Measurements from ENCODE around the gene NSUN3. TPM values are rescaled to one million over a fixed set of nuclear protein-coding genes. Genes with fewer than 3 reads are reported as not detected.

Gene NSUN3
- total and polyA plus RNA-seq, 2 of the 8 experiments (the other 6 are each of a cell fraction or from before 2014, with no cell fraction given): 2.1 to 5.1 TPM

DNA sequence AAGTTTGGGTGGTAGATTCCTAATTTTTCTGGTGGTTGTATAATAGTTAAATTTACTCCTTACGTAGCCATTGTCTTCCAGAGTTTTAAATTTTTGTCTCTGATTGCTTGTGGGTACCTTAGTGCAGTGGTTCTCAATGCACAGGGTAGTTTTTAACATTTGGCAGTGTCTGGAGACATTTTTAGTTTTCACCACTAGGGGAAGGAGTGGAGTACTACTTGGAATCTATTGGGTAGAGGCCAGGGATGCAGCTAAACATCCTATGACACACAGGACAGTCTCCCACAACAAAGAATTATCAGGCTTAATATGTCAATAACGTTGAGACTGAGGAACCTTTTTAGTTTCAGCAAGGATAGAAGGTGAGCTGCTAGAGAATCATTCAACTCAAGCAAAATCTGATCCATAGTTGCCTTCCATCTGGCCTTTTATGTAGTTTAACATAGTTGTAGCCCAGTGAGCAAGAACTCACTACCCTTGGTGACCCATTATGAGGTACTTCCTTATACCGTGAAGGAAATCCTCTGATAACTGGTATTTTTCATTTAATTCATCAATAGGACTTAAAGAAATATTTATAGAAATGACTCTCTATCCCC lies 25.9 kb upstream of the NSUN3 start:
- Histone ChIP-seq H3K9me3 (ENCODE audit: insufficient read depth in 2 of 2, low read depth in 1 of 2, low read length in 1 of 2) (no peaks in the 10 kb centered on the region), H3K4me3 (ENCODE audit: extremely low read depth in 1 of 4, insufficient read depth in 2 of 4, low read depth in 3 of 4, low read length in 4 of 4) (no peak overlapping the region)
- TF ChIP-seq, protein P1, sequence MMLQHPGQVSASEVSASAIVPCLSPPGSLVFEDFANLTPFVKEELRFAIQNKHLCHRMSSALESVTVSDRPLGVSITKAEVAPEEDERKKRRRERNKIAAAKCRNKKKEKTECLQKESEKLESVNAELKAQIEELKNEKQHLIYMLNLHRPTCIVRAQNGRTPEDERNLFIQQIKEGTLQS (IDR thresholded peaks at IDR 0.05; ENCODE audit: insufficient read depth, low read depth, low read length): no peak
- TF ChIP-seq, protein P2, sequence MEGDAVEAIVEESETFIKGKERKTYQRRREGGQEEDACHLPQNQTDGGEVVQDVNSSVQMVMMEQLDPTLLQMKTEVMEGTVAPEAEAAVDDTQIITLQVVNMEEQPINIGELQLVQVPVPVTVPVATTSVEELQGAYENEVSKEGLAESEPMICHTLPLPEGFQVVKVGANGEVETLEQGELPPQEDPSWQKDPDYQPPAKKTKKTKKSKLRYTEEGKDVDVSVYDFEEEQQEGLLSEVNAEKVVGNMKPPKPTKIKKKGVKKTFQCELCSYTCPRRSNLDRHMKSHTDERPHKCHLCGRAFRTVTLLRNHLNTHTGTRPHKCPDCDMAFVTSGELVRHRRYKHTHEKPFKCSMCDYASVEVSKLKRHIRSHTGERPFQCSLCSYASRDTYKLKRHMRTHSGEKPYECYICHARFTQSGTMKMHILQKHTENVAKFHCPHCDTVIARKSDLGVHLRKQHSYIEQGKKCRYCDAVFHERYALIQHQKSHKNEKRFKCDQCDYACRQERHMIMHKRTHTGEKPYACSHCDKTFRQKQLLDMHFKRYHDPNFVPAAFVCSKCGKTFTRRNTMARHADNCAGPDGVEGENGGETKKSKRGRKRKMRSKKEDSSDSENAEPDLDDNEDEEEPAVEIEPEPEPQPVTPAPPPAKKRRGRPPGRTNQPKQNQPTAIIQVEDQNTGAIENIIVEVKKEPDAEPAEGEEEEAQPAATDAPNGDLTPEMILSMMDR (IDR thresholded peaks at IDR 0.05; ENCODE audit: control extremely low read depth in 1 of 3, insufficient read depth in 1 of 3, low read depth in 1 of 3, low read length in 3 of 3): peak in 2 of 3 experiments; percentile 30 to 63; a peak in 2 of 4 replicates
- TF ChIP-seq RFX5 (IDR thresholded peaks at IDR 0.05; ENCODE audit: borderline replicate concordance, low read depth, low read length) (no peak), TEAD4 (IDR thresholded peaks at IDR 0.05; ENCODE audit: low read depth, low read length) (no peak), SUZ12 (IDR thresholded peaks at IDR 0.05; ENCODE audit: low read length) (no peak), CBX5 (IDR thresholded peaks at IDR 0.05; ENCODE audit: low read depth, low read length) (no peak), GTF2F1 (IDR thresholded peaks at IDR 0.05; ENCODE audit: borderline replicate concordance, low read depth, low read length) (no peak), RAD21 (IDR thresholded peaks at IDR 0.05 in 1 of 2, conservative IDR thresholded peaks at IDR 0.05 in 1 of 2; ENCODE audit: low read depth in 2 of 2, low read length in 2 of 2) (peak in 1 of 2 experiments; percentile 35; a peak in 2 of 4 replicates), TBP (IDR thresholded peaks at IDR 0.05; ENCODE audit: low read depth, low read length) (no peak)

More for the DNA sequence above, 25.9 kb upstream of the NSUN3 start:
- no peak overlapping the region for H3K14ac ChIP-seq (ENCODE audit: insufficient read length)
- H4K8ac ChIP-seq (ENCODE audit: extremely low read depth, insufficient read depth, low read length): no peak overlapping the region
- H2BK12ac ChIP-seq (ENCODE audit: low read depth, low read length): no peak overlapping the region
- H3K56ac ChIP-seq (replicated peaks; ENCODE audit: insufficient read length, low read depth, low read length): no peak overlapping the region
- H2BK120ac ChIP-seq (replicated peaks; ENCODE audit: low read depth, low read length): no peak overlapping the region
- no peaks in the 10 kb centered on the region for H3K79me2 ChIP-seq (ENCODE audit: control insufficient read depth in 1 of 2, insufficient read depth in 2 of 2, low read length in 2 of 2)
- FAIRE-seq: peak; percentile 86
- H2BK5ac ChIP-seq (ENCODE audit: low read depth, low read length): no peak overlapping the region
- H2AK5ac ChIP-seq (ENCODE audit: low read depth, low read length): no peak overlapping the region
- H3K27me3 ChIP-seq (replicated peaks in 1 of 4; ENCODE audit: control insufficient read depth in 3 of 4, extremely low read depth in 1 of 4, insufficient read depth in 3 of 4, low read length in 3 of 4): no peaks in the 10 kb centered on the region
- ChIA-PET CTCF (ENCODE audit: partially characterized antibody) (interaction anchor here (0.6 to 1.9 kb wide), 10 partner anchors 9 to 1371 kb away, joined by 3 to 7 read pairs (median 3); partner anchors contain the start of gene STX19), POLR2A (ENCODE audit: partially characterized antibody) (no interaction called here)
- H3K9ac ChIP-seq (replicated peaks in 1 of 4; ENCODE audit: extremely low read depth in 1 of 4, low read depth in 3 of 4, low read length in 3 of 4): no peak overlapping the region
- H2BK20ac ChIP-seq (ENCODE audit: low read length): no peak overlapping the region
- no peak overlapping the region for H4K5ac ChIP-seq (ENCODE audit: insufficient read length, low read depth, low read length)
- no peaks in the 10 kb centered on the region for H3K79me1 ChIP-seq (ENCODE audit: low read depth, low read length)
- no peak for DNase-seq (ENCODE audit: low read depth in 1 of 2, low spot score in 2 of 2)
- no peak overlapping the region for H2AFZ ChIP-seq (ENCODE audit: low read length)
- no peak overlapping the region for H4K91ac ChIP-seq (replicated peaks; ENCODE audit: insufficient read length, low read length)
- H3K36me3 ChIP-seq (ENCODE audit: control insufficient read depth in 2 of 4, insufficient read depth in 4 of 4, low read length in 3 of 4): no peaks in the 10 kb centered on the region; a peak in 2 of 8 replicates
- H3K4ac ChIP-seq (replicated peaks; ENCODE audit: insufficient read length, low read depth, low read length): no peak overlapping the region
- 68% methylated on average over 3 of the region's 3 CpGs; no CpG with 5 or more reads in 1 of the 2 experiments for WGBS, 2 experiments (ENCODE audit: extremely low coverage in 1 of 2, insufficient coverage in 1 of 2, insufficient read length in 1 of 2, insufficient replicate concordance in 2 of 2, low coverage in 1 of 2, low lambda C conversion rate in 2 of 2, missing lambda C conversion rate in 1 of 2)
- H3K23me2 ChIP-seq (ENCODE audit: low read depth, low read length): no peaks in the 10 kb centered on the region
- no peak overlapping the region for H3K4me2 ChIP-seq (ENCODE audit: insufficient read depth in 1 of 2, low read depth in 2 of 2, low read length in 2 of 2)
- no peak overlapping the region for H3K18ac ChIP-seq (ENCODE audit: extremely low read depth, low read length)
- H2BK15ac ChIP-seq (ENCODE audit: low read length): no peak overlapping the region
- H3K27ac ChIP-seq (ENCODE audit: low read depth, low read length): no peak overlapping the region
- H3K23ac ChIP-seq (ENCODE audit: insufficient read length): no peak overlapping the region
- no peaks in the 10 kb centered on the region for H4K20me1 ChIP-seq (replicated peaks in 1 of 2; ENCODE audit: control insufficient read depth in 1 of 2, insufficient read depth in 2 of 2, low read length in 2 of 2)
- no peaks in the 10 kb centered on the region for H3K4me1 ChIP-seq (replicated peaks in 1 of 4; ENCODE audit: control insufficient read depth in 3 of 4, insufficient read depth in 4 of 4, low read length in 3 of 4)
